HG03196 (cell line): ENCODE data around the gene ANKS1A.
"Not testable (repeated sequence)": the region's sequence is repeated elsewhere in the genome, so short reads cannot be mapped to it uniquely, and the experiment has no call there.

ENCODE experiments used
- ATAC-seq: cut with Tn5 transposase; IDR thresholded peaks from one replicate; pipeline ENCODE4 v1.9.1; 2021; ENCODE audit not compliant: unreplicated experiment

ANKS1A gene

DNA sequence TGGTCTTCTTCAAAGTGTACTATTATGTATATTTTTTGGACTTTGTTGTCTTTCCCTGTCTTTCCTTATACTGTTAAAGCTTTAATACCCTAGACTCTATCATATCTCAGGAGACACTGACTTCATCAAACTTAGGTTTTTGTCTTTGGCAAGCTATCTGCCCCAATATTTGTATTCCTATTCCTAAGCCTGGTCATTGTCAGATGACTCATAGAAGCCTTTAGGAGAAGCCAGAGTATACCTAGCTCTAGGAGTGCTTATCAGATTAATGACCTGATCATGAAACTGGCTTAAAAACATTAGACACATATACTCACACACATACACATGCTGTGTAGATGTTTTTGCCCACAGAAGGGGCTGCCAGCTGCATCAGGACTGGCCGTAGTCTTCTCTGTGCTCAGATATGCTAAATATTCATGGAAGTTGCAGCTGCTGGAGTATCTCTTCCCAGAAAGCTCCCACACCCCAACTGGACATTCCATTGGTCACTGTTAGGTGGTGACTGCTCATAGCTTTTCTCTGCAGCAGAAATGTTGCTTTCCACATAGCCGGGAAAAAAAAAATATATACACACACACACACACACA is 102.0 kb downstream of the ANKS1A start:
- ATAC-seq, result no peak

DNA sequence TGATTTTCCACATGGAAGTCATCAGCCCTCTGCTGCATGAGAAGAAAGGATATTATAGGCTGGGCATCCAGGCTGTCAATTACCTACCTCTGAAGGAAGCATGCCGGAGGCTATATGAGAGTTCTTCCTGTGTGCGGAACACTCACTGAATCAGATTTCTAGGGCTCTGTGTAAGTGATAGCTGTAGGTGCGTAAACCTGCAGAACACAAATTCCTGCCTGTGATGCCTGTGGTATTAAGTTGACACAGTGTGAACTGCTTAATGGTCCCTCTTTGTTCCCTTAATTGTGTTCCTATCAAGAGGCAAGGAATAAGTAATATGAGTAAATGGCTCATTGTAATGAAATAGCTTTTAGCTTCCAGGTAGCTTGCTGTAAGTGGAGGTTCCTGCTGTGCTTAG is 103.3 kb downstream of the ANKS1A start:
- ATAC-seq, result no peak

DNA sequence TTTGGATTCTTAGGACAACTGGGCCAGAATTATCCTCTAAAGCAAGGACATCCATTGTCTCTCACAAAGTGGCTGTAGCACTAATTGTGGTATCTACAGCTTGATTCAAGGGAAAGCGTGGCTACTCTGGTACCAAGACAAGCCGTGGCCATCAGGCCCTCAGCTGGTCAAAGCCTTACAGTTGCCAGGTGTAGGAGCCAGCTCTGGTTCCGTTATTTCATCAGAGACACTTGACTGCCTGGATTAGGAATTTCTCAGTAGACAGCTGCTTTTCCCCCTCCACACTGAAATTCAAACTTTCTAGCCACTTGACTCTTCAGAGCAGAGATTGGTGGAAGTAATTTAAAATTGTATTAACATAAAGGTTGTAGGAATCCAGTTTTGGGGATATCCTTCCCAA is 104.2 kb downstream of the ANKS1A start:
- no peak for ATAC-seq

DNA sequence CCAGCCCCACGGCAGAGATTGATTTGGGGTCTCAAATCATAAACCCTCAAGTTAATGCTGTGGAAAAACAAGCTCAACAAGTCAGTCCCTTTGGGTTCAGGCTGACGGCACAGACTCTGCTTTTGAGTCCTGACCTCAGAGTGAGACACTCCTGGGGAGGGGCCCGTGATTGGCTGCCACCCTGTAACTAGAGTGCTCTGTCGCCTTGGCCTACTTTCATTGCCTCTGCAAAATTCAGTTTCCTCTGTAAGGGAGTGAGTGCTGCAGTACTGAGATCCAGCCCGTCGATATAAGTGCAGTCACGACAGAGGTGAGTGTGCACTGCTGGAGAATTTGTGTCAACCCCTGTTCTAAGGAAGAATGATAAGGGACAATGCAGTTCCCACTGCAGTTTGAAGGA is 105.6 kb downstream of the ANKS1A start:
- no peak for ATAC-seq

DNA sequence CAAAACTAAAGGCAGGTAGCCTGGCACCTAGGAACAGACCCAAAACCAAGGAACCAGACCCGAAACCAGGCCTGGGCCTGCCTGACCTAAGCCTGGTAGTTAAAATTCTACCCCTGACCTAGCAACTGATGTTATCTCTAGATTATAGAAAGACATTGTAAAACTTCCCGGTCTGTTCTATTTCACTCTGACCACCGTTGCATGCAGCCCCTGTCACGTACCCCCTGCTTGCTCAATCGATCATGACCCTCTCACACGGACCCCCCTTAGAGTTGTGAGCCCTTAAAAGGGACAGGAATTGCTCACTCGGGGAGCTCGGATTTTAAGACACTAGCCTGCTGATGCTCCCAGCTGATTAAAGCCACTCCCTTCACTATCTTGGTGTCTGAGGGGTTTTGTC is 109.4 kb downstream of the ANKS1A start:
- ATAC-seq, result not testable (repeated sequence)

DNA sequence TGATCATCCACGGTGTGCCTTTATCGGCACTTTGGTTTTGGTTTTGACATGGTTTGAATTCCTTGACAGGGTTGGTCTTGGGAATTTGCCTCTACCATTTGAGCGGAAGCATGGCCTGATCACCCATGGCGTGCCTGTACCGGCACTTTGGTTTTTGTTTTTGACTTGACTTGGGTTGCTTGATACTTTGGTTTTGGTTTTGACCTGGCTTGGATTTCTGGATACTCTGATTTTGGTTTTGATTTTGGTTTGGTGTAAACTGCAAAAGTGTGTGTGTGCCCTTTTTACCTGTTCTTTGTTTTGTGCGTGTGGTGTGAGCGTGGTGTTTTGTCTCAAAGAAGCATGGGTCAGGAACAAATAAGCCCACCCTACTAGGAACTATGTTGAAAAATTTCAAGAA is 110.1 kb downstream of the ANKS1A start:
- ATAC-seq, result not testable (repeated sequence)

DNA sequence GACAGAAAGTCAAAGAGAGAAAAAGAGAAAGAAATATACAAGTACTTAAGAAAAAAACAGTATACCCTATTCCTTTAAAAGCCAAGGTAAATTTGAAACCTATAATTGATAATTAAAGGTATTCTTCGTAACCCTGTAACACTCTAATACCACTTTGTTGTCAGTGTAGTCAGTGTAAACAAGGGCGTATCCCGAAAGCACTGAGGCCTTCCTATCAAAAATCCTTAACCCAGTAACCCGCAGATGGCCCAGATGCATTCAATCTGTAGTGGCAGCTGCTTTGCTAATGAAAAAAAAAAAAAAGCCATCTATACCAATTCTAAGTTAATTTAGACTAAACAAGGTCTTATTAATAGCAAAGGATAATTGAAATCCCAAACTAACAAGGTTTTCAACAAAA is 110.9 kb downstream of the ANKS1A start:
- ATAC-seq, result not testable (repeated sequence)

DNA sequence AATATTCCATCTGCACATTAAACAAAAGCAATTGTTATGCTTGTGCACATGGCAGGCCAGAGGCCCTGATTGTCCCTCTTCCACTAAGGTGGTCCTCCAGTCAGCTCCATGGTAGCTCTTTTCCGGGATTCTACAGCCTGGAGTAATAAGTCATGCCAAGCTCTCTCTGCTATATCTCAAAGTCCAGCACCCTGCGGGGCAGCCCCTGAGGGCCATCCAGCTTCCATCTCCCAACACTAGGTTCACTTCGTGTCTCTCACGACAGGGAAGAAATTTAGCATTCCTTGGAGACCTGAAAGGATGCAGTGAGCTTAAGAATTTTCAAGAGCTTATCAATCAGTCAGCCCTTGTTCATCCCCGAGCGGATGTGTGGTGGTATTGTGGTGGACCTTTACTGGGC is 112.3 kb downstream of the ANKS1A start:
- ATAC-seq, result not testable (repeated sequence)

DNA sequence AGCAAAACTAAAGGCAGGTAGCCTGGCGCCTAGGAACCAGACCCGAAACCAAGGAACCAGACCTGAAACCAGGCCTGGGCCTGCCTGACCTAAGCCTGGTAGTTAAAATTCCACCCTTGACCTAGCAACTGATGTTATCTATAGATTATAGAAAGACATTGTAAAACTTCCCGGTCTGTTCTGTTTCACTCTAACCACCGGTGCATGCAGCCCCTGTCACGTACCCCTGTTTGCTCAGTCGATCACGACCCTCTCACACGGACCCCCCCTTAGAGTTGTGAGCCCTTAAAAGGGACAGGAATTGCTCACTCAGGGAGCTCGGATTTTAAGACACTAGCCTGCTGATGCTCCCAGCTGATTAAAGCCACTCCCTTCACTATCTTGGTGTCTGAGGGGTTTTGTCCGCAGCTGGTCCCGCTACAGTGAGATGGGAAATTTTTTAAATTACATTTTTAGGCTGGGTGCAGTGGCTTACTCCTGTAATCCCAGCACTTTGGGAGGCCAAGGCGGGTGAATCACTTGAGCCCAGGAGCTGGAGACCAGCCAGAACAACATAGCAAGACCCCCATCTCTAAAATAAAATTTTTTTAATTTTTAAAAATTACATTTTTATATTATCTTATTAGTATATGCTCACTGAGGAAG is 115.0 kb downstream of the ANKS1A start:
- ATAC-seq, result not testable (repeated sequence)

DNA sequence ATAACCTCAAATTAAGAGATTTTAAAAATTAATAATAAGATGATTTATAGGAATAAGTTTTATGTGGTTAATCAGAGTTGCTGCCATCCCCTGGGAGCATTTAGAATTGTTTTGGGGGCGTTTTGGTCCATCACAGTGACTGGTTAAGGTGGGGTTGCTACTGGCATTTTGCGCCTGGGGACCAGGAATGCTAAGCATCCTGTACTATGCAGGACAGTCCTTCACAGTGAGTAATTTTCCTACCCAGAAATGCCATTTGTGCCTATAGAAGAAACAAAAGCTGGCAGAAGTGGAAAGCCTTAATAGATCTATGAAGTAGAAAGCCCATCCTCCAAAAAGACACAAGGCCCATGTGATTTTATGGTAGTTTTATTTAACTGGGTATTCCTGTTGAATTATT is 118.0 kb downstream of the ANKS1A start:
- ATAC-seq, result no peak

DNA sequence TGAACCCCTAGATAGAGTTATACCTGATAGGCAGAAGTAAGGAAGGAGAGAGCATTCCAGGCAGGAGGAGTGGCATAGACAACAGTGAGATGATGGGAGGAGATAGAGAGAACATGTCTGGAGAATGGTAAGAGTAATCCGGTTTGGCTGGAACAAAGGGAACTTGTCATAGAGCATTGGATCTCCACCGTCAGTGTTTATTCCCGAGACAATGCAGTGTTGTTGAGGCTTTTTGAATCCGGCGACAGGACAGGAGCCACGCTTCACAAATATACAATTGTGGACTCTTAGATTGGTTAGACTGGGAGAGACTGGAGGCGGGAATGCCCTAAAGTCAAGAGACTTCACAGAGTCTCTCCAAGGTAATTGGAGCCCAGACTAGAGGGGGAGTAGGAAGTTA is 119.8 kb downstream of the ANKS1A start:
- no peak for ATAC-seq

DNA sequence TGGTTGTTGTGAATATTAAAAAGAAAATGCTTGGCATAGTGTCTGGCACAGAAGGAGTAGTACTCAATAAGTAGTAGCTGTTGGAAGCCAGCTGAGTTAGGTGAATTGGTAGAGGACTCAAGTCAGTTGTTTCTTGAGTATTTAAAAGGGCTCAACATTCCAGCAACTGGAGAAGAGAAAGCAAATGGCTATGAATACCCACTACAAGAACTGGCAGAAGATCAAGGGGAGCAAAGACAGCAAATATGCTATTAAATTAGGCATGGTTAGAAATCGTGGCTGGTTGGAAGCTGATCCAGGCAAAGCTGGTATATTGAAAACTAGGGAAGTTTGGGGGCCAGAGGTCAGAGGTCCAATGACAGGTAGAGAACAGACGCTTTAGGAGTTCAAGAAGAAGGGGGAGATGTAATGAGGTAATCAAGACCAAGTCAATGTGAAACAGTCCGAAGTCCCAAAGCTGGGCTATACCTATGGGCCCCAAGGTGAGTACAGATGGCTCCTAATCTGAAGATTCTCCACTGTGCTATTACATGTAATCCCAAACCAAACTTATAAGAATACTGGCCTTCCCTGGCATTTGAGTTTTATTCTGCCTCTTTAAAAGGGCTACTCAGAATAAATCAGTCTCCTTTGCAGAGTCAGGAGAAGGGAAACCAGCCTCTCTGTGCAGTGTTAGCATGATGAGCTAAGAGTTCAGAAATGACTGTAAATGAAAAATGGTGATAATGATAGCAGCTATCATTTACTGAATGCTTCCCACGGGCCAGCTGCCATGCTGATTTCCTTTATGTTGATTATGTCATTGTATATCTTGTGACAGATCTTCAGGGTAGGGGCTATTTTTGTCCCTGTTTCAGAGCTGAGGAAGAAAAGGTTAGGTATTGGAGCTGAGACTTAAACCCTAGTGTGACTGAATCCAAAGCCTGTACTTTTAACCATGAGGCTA is 122.3 kb downstream of the ANKS1A start:
- peak; percentile 53 for ATAC-seq

DNA sequence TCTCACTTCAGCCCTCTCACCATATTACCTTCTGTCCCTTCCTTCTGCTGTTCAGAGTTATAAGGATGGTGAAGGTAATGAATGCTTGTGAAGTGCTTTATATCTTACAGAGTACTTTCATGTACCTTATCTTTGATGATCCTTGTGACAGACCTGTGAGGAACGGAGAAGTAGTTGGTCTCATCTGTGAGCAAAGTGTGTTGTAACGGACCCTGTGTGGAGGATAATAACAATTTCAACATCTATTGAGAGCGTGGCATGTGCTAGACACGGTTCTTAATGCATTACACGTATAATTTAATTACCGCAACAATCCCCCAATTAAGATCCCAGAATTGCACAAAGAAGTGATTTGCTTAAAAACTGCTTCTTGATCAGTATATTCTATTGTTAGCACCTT is 124.6 kb downstream of the ANKS1A start:
- no peak for ATAC-seq

DNA sequence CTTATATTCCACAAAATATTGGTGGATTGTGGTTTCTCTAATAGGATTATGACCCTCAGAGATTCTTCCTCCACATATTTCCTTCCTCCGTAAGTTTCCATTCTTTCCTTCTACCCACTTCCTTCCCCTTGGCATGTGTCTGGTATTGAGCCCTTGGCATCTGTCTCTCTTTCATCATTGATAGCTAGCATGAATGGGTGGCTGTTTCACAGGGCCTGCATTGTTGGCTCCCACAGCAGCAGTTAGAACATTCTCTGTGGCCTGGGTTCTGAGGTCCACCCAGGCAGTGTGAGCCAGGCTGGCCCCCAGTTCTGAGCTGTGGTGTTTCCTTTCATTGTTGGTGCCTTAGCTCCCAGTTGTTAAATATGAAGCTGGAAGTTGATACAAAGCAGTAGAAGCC is 125.3 kb downstream of the ANKS1A start:
- no peak for ATAC-seq

DNA sequence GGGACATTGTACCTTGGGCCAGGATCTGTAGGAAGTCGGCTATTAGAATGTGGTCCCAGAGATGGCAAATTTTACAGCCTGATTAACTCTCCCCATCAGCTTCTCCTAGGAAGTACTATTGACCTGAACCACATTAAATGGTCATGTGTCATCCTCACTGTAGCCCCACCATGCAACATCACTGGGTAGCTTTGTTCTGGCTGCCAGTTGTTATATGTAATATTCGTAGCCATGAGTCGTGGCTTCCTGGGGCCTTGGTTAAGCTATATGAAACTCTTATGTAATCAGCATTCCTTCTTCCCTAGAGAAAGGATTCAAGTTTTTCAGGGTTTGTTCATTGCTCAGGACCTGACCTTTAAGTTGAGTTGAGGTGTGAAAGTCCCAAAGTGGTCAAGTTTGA is 125.7 kb downstream of the ANKS1A start:
- no peak for ATAC-seq

DNA sequence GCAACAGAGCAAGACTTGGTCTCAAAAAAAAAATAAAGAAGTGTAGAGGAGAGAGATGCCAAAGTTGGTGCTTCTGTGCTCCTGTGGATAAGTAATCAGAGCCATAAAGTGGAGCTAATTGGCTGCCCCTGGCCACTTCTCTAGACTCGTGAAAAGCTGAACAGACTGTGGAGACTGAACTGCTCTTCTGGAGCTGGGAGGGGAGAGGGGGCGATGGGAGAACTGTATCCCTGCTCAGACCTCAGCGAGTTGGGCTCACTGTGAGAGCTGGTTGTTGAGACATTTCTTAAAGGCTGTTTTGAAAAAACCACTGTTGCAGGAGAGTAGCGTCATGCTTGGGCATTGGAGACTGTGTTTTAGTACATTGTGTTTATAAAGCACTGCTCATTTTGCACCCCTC is 126.4 kb downstream of the ANKS1A start:
- ATAC-seq, result no peak

DNA sequence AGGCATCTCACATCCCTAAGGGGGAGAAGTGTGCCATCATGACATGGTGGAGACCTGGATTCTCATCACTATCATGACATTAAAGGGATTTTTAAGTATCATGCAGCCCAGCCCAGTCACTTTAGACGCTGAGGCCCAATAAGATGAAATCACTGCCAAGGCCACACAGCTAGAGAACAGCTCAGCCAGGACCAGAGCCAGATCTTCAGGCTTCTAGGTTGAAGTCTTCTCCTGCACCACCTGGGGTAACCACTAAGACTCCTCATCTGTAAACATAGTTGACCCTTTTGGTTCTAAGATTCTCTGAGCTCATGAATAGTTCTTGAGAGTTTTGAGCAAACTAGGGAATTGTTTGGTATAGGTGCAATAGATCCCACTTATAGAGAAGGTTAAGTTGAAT is 126.9 kb downstream of the ANKS1A start:
- ATAC-seq, result no peak

DNA sequence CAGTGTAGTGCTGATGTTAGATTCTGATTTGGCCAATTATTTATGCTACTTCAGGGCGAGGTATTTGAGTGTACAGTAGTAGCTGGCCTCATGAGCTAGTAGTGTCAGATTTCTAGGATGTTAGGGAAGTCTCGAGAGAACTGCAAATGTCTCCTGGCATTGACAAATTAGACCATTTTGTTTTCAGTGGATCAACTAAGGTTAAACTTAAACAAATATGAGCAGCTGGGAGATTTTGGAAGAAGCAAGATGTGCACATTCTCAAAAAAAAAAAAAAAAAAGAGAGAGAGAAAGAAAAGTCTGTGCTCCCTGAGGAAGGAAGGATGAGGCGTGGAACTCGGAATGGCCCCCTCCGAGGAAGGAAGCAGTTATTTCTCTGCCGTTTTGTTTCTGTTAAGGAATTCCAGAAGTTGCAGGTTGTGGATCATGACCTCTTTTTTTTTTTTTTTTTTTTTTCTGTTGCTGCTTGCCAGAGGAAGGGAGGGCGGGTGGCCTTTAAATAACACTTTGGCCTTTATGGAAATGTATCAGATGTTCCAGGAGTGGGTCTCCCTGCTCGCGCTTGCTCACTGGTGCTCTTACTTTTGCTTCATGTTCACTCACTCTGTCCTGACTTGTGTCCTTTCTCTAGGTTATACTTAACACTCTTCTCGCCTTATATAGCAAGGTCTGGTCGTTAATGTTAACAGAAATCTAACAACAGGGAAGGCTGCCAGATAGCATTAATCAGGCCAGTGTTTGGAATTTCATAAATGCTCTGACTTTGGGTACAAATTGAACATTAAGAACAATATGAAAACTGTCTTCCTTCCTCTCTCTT is 127.7 kb downstream of the ANKS1A start:
- no peak for ATAC-seq

DNA sequence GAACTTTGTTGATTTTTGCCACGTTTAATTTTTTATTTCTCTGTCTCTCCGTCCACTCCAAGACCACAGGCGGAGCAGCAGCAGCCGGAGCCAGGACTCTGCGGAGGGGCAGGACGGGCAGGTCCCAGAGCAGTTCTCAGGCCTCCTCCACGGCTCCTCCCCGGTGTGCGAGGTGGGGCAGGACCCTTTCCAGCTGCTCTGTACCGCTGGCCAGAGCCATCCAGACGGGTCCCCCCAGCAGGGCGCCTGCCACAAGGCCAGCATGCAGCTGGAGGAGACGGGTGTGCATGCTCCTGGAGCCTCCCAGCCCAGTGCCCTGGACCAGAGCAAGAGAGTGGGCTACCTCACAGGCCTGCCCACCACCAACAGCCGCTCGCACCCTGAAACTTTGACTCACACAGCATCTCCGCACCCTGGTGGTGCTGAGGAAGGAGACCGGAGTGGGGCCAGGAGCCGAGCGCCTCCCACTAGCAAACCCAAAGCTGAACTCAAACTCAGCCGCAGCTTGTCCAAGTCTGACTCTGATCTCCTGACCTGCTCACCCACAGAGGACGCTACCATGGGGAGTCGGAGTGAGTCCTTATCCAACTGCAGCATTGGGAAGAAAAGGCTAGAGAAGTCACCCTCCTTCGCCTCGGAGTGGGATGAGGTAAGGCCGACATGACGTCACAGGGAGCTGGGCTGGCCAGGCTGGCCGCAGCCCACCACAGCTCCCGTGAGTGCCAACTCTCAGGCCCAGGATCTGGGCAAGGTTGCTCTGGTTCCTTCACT is 128.5 kb downstream of the ANKS1A start:
- no peak for ATAC-seq

DNA sequence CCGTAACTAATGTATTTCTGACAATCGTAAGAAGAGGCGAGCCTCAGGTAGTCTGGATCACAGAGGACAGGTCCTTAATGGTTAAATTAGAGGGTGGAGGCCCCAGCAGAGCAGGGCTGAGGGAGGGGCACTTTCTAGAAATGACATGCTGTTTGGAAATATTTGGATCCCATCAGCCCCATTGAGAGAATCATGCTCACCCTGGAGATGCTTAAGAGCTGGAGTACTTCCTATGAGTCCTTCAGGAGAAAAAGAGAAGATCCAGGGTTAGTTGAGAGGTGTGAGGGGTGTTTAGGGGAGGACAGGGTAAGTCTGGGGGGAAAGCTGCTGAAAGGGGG is 129.1 kb downstream of the ANKS1A start:
- no peak for ATAC-seq

DNA sequence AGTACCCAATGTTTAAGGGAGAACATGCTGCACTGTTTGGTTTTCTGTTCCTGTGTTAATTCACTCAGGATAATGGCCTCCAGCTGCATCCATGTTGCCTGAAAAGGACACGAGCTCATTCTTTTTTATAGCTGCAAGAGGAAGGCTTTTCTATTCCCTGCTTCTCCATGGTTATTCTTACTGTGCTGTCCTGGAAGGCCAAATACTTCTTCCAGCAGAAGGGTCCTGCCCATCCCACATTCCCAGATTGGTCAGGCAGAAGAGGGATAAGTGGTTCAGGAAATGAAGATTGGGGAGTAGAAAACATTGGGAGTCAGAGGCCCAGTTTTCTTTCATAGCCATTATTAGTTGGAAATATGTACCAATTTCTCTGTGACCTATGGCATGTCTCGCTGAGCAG is 129.7 kb downstream of the ANKS1A start:
- ATAC-seq, result no peak
